GM06990 (cell line): ENCODE results near the gene CDH18.

ENCODE experiments used
- DNase-seq: peaks from one replicate; pipeline ENCODE4 v3.0.0-alpha.2; 2011; ENCODE audit not compliant: insufficient read length; ENCODE audit errors: extremely low read depth
- H3K27me3 ChIP-seq: replicated peaks from 2 replicates; pipeline ENCODE4 v1.6.0; 2011; ENCODE audit warnings: low read length; ENCODE audit not compliant: control insufficient read depth, insufficient read depth
- H3K36me3 ChIP-seq: 2 replicates; pipeline ENCODE4 v1.5.1; 2011; ENCODE audit warnings: low read length; ENCODE audit not compliant: control insufficient read depth, insufficient read depth
- H3K4me3 ChIP-seq: replicated peaks from 2 replicates; pipeline ENCODE4 v1.5.1; 2011; ENCODE audit warnings: low read depth, mild to moderate bottlenecking, control low read depth, low read length
- CTCF ChIP-seq: IDR thresholded peaks from 2 replicates; pipeline ENCODE4 v1.5.1; 2011; ENCODE audit warnings: low read length, control low read depth, mild to moderate bottlenecking, inconsistent platforms; ENCODE audit not compliant: insufficient read depth, poor library complexity, severe bottlenecking

The CDH18 gene

GRCh38 chr5:19709403-19709802, 278.6 kb downstream of the CDH18 start:
- TF ChIP-seq CTCF, result no peak
- no peaks in the 10 kb centered on the region for H3K36me3 ChIP-seq
- H3K27me3 ChIP-seq, result no peaks in the 10 kb centered on the region
- DNase-seq, result no peak
- no peak overlapping the region for H3K4me3 ChIP-seq

GRCh38 chr5:19706776-19707175, 281.2 kb downstream of the CDH18 start:
- Histone ChIP-seq H3K27me3 (no peaks in the 10 kb centered on the region), H3K36me3 (no peaks in the 10 kb centered on the region), H3K4me3 (no peak overlapping the region)
- no peak for DNase-seq
- TF ChIP-seq CTCF, result no peak

DNA sequence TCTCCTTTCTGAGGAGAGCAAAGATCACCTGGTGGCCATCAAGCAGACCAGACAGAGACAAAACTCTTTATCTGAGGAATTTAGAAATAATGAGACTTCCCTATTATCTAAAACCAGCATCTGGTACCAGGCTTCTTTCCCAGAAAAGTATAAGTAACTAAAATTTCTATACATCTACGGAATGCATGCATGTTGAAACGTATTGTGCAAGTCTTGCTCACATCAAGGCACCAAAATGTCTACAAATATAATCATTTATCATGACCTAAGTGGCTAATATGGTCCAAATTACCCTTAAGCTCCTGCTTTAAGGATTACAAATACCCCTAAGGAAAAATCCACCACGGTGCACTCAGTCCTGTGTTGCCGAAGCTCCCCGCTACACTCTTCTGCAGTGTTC, 286.3 kb downstream of the CDH18 start:
- Histone ChIP-seq H3K4me3 (no peak overlapping the region), H3K36me3 (no peaks in the 10 kb centered on the region), H3K27me3 (no peaks in the 10 kb centered on the region)
- no peak for TF ChIP-seq CTCF
- no peak for DNase-seq

GRCh38 chr5:19694949-19695611, 292.9 kb downstream of the CDH18 start:
- Histone ChIP-seq H3K36me3 (no peaks in the 10 kb centered on the region), H3K4me3 (no peak overlapping the region), H3K27me3 (no peaks in the 10 kb centered on the region)
- DNase-seq, result no peak
- TF ChIP-seq CTCF, result no peak

DNA sequence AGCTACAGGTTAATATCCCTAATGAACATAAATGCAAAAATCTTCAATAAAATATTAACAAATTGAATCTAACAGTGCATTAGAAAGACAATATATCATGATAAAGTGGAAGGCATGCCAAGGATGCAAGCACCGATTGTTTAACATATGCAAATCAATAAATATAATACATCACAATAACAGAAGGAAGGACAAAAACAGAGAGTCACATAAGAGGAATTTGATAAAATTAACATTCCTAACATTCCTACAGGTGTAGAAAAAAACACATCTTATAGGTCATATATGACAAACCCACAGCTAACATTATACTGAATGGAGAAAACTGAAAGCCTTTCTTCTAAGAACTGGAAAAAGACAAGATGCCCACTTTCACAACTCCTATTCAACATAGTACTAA, 297.0 kb downstream of the CDH18 start:
- no peak for TF ChIP-seq CTCF
- DNase-seq, result no peak
- H3K27me3 ChIP-seq, result no peaks in the 10 kb centered on the region
- no peak overlapping the region for H3K4me3 ChIP-seq
- H3K36me3 ChIP-seq, result no peaks in the 10 kb centered on the region

DNA sequence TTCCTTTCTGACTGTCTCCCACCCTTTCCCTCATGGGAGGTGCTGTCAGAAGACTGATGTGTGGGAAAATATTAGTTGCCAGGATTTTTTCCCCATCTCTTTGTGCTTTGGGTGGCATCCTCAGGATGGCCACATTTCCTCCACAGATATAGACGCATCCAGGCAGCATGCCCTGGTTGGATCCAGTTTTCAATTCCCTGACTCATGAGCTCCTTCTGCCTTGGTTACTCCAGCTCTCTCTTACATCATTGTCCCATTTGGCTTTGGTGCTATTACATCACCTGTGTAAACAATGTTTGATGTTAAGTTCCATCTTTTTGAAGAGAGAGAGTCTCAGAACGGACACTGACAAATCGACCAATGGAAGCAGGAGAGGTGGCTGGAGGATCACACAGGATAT, 302.5 kb downstream of the CDH18 start:
- Histone ChIP-seq H3K27me3 (no peaks in the 10 kb centered on the region), H3K4me3 (no peak overlapping the region), H3K36me3 (no peaks in the 10 kb centered on the region)
- TF ChIP-seq CTCF, result no peak
- no peak for DNase-seq
